CD4-positive, alpha-beta T cell treated with Interleukin-15 for 1 hour (primary cell): ENCODE data around the gene DSE.
"Not testable (repeated sequence)": the region's sequence is repeated elsewhere in the genome, so short reads cannot be mapped to it uniquely, and the experiment has no call there.

Experiments used
- DNase-seq: peaks from one replicate; pipeline ENCODE4 v3.0.0-alpha.2; 2020

Gene DSE

GRCh38 chr6:116370760-116371119 lies at the start of gene DSE:
DSE (plus strand) TSS chr6:116370947; CDS start chr6:116399251, 28,304 bp downstream.
- DNase-seq, result peak; percentile 79

DNA sequence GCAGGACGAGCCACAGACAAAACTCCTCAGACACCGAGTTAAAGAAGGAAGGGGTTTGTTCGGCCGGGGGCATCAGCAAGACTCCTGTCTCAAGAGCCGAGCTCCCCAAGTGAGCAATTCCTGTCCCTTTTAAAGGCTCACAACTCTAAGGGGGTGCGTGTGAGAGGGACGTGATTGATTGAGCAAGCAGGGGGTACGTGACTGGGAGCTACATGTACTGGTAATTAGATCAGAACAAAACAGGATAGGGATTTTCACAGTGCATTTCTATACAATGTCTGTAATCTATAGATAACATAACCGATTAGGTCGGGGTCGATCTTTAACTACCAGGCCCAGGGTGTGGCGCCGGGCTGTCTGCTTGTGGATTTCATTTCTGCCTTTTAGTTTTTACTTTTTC lies 48.8 kb upstream of the DSE start:
- DNase-seq, result not testable (repeated sequence)

DNA sequence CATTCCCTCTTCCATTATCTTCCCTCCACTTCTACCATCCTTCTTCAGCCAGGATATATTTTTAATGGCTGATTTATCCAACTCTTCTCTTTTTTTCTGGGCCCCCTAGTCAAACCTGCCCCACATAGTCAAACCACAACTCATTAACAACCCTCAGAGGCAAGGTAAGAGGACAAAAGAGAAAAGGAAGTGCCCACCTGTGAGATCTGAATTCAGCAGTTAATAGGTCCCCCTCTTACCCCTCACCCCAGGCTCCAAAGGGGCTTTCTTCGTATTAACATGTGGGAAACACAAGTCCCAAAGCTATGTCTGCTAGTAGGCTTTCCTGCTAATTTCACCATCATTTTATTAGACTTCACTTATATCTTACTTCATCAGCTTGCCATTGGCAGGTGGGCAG lies 46.9 kb upstream of the DSE start:
- no peak for DNase-seq

DNA sequence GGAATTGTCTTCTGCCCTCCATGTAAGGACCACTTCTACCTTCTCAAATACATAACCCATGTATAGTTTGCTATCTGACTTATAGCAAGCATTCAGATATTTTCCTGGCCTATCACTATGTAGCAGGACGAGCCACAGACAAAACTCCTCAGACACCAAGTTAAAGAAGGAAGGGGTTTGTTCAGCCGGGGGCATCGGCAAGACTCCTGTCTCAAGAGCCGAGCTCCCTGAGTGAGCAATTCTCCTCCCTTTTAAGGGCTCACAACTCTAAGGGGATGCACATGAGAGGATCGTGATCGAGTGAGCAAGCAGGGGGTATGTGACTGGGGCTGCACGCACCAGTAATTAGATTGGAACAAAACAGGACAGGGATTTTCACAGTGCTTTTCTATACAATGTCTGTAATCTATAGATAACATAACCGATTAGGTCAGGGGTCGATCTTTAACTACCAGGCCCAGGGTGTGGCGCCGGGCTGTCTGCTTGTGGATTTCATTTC lies 45.1 kb upstream of the DSE start:
- DNase-seq, result not testable (repeated sequence)

DNA sequence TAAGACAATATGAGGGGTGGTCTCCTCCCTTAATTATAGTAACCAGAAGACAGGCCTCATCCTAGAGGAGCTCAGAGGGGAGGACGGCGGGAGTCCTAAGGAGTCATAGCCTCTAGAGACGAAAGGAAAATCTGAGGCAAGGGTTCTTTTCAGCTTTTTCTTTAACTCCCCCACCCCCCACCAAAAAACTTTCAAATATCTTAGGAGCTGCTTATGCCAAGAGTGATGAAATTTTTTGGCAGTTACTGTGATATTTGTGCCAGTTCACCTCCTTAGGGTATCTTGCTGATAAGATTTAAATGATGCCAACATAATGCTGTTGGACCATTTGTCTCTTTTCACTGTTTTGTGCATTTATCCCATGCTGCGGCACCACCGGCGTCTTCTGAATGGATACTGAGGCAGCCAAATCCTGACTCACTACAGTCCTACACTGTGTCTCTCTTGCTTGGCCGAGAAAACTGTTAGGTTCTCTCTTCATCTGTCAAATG lies 44.5 kb upstream of the DSE start:
- DNase-seq, result no peak

DNA sequence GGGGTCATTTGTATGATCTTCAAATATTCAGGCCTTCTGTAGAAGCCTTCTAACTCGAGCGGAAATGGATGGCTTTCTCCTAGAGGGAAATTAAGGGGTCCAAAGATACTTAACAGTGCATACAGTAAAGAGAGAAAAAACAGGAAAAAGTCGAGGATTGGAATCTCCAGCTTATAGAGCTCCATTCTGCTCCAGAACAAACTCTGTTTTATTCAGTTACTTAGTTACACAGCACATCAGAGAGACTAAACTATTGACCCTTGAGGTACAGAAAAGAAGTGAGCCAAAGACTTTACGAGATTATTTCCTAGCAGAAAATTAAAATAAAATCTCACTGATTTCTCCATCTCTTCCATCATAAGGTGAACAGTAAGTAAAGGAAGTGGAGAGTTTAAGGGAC lies 43.8 kb upstream of the DSE start:
- DNase-seq, result no peak

DNA sequence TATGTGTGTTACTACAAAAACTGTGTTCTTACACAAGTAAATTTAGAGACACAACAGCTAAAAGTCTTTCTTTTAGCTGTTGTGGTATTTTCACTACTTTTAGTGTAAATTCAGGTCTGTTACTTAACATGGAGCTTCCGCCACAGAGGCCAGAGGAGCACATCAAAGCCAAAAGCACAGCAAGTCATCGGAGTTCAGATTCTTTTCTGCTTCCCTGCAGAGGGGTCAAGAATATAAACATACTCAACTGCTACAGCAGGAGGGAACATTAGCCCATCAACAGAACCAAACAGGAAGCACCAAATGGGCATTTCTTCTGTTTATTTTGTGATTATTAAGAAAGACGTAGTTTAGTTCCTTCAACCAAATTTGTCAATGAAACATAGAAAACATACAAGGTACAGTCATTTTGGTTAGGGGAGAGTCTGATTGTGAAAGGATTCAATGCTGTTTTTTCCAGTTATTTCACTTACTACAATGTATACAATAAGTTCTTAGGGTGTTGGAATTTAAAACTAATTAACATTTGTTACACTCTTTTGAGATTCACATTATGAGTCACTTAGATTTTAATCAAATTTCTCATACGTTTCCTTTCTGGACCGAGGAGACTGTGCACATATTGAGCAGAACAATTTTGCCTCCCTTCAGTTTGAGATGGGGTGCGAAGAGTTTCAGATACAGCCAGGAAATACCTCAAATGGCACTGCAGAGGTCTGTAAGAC lies 42.8 kb upstream of the DSE start:
- DNase-seq, result no peak

DNA sequence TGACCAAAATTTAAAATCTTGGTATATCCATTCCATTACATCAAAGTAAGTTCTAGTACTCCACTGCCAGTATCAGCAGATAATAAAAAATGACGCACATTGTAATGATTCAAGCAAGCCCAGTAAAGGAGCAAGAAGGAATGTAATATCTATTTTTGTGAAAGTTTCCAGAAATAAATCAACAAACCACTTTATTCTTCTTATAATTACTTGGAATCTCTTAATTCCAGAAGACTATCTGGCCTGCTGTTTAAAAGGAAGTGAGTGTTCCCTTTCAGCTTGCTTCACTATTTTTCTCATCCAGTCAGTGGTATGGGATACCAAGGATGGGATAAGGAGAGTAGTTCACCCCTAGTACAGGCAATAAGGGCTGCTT lies 42.2 kb upstream of the DSE start:
- no peak for DNase-seq

GRCh38 chr6:116329156-116329555 lies 41.6 kb upstream of the DSE start:
- DNase-seq, result no peak

GRCh38 chr6:116330511-116330910 lies 40.2 kb upstream of the DSE start:
- no peak for DNase-seq

GRCh38 chr6:116332096-116332495 lies 38.7 kb upstream of the DSE start:
- no peak for DNase-seq

DNA sequence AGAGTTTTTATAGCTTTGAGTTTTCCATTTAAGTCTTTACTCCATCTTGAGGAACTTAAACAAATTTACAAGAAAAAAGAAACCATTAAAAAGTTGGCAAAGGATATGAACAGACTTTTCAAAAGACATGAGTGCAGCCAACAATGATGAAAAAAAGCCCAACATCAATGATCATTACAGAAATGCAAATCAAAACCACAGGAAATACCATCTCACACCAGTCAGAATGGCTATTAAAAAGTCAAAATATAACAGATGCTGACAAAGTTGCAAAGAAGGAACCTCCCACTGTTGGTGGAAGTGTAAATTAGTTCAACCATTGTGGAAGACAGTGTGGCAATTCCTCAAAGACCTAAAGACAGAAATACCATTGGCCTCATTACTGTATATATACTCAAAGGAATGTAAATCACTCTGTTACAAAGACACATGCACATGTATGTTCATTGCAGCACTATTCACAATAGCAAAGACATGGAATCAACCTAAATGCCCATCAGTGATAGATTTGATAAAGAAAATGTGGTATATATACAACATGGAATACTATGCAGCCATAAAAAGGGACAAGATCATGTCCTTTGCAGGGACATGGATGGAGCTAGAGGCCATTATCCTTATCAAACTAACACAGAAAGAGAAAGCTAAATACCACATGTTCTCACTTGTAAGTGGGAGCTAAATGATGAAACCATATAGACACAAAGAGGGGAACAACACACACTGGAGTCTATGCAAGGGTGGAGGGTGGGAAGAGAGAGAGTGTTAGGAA lies 35.9 kb upstream of the DSE start:
- DNase-seq, result not testable (repeated sequence)

DNA sequence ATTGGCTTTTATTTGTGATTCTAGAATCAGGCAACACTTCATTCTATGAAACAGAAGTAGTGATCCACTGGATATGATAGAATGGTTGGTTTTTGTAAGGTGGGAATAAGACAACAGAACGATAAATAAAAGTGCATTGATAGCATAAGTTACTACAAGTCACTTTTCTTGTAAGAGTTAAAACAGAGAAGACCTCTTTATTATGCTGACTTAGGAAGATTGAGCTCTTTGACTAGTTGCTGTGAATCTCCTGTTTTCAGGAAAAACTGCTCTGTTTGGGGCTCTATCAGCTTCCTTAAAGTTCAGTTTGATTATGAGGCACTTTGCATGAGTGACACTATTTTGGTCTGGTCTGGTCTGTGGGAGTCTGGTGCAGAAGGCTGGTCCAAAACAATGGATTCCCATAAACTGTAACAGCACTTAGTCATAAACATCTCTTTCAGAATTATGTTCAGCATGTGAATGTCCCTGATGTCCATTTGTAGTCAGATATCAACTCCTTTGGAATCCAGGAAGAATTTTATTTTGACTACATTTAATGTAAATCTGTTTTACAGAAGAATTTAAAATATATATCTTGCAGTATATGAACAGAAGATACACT lies 35.0 kb upstream of the DSE start:
- DNase-seq, result no peak

- no peak for DNase-seq
These were observed 31.8 kb upstream of the DSE start for GRCh38 chr6:116338943-116339342.

- not testable (repeated sequence) for DNase-seq
These were observed 30.1 kb upstream of the DSE start for GRCh38 chr6:116340625-116341024.

- no peak for DNase-seq
These were observed 21.5 kb upstream of the DSE start for GRCh38 chr6:116349216-116349615.

DNA sequence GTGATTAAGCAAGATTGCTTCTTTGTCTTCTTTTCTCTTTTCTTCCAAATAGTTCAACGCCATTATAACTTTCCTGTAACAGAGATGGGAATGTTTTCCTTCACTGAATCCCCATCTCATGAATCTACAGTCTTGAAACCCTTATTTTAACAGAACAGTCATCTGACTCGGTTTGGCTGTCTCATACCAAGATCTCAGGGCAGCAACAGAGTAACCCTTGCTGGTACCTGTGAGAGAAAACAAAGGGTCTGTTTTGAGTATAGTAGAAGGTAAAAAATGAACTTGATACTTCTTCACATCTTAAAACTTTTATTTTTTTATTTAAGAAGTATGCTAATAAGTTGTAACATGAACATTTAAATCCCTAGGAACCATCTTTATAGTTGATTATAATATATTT lies 19.6 kb upstream of the DSE start:
- no peak for DNase-seq

GRCh38 chr6:116352515-116353471 lies 18.0 kb upstream of the DSE start:
- DNase-seq, result no peak

DNA sequence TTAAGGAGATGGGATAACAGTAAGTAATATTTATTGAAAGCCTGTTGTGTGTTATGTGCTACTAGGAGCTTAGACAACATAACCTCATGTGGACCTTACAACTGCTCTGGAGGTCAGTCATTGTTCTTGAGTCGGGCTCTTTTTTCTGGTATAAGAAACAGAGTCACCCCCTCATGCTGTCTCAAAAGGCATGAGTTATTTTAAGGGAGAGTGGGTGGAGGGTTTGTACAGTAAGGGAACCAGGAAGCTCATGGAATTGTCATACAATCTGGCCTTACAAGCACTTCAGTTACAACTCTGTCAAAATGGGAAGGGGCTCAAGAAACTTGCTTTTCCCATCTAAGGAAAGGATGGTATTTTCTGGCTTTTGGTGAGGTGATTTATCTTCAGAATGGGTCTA lies 16.5 kb upstream of the DSE start:
- no peak for DNase-seq

DNA sequence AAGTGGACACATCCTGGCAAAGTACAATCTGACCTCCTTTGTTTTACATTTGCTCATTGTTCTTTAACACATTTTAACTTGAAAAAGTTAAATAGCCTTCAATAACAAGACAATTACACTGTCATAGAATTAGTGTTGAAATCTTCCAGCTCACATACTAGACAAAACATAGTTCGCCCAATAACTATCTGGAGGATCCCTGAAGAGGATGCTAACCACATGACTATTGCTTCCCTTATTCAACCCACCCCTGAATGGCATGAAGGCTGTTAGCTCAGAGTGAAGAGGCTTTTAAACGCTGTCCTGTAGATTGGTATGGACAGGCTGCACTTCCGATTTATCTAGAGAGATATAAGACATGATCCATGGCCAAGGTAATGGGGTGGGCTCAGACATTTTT lies 15.0 kb upstream of the DSE start:
- DNase-seq, result no peak

- DNase-seq, result no peak
These were observed 11.6 kb upstream of the DSE start for GRCh38 chr6:116359131-116359530.

GRCh38 chr6:116359835-116360234 lies 10.9 kb upstream of the DSE start:
- no peak for DNase-seq

DNA sequence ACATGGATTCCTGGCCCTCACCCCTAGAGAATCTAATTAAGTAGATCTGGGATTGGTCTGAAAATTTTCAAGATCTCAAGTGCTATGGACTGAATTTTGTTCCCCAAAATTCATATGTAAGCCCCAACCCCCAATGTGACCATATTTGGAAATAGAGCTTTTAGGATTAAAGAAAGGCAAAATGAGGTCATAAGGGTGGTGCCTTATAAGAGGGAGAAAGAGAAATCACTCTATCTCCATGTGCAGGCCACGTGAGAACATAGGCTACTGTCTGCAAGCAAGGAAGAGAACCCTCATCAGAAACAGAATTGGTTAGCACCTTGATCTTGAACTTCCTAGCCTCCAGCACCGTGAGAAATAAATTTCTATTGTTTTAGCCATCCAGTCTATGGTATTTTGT lies 8.5 kb upstream of the DSE start:
- no peak for DNase-seq
